ENCODE measurements around the gene GOLGA2. TPM values are rescaled to one million over a fixed set of nuclear protein-coding genes. Genes with fewer than 3 reads are reported as not detected.

GOLGA2 gene
- total RNA-seq, 2 experiments from 2014 or later, result 28.4 to 29.4 TPM

DNA sequence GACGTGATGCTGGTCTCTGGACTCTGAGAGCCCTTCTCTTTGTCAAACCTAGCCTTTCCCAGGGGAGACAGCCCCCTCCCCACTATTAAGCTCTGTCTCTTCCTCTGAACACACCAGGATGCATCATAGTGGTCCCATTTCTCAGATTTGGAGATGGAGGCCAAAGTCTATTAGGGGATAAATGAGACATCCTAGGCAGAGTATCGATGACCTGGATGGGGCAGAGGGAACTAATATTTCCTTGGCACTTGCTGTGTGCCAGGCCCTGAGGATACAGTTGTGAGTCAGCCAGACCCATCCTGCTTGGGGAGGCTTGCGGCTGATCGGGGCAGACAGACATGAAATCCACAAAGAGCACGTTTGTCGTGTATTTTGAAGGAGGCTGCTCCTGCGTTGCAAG lies 67.4 kb downstream of the GOLGA2 start:
- no peak overlapping the region for H3K27ac Mint-ChIP-seq
- no peak for DNase-seq
- CTCF ChIA-PET, result no interaction called here

DNA sequence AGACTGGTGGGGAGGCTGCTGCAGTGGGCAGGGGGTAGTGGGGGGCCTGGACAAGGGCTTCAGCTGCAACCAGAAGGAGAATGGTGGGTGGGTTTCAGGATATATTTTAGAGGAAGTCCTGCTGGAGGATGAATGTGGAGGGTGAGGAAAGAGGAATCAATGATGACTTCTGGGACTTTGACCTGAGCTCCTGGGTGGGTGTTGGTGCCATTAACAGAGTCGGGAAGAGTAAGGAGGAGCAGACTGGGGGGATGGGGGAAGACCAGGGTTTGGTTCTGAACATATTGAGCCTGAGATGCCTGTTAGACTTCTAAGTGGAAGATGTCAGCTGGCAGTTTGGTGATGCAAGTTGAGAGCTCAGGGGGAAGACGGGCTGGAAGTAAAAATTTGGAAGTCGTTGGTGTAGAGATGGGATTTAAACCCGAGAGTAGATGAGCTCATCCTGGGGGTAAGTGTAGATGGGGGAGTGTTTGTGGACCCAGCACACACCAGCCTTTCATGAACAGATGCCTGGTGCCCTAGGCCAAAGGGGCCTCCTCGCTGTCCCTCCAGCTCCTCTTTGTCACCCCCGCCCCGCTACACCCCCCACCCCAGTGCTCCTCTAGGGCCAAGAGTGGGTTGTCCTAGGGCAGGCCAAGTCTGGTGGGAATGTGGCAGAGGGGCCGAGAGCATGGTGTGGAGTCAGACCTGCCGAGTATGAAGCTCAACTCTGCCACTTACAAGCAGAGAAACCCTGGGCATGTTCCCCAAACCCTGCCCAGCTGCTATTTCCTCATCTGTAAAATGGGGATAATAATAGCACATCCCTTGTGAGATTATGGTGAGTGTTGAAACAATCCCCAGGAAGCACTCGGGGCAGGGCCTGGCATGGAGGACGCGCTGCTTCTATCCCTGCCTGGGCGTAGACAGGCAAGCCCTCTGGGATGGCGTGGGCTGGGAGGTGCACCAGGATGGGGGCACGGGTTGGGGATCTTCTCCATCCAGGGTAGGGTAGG lies 68.6 kb downstream of the GOLGA2 start:
- CTCF ChIA-PET, result interaction anchor here (0.8 to 1.9 kb wide), 4 partner anchors 9 to 20 kb away, joined by 3 to 7 read pairs (median 4); no protein-coding TSS in a partner anchor
- Mint-ChIP-seq H3K27ac (no peak overlapping the region), H3K27me3 (peaks cover 12% of the 10 kb centered on the region), H3K36me3 (ENCODE audit: low read depth) (no peaks in the 10 kb centered on the region), H3K9me3 (ENCODE audit: low read depth) (no peaks in the 10 kb centered on the region), H3K4me1 (peaks cover 12% of the 10 kb centered on the region), H3K4me3 (no peak overlapping the region)
- no peak for ATAC-seq
- intact Hi-C loops (cut with DNase I, micrococcal nuclease), result no loop called here
- POLR2A ChIA-PET, result interaction anchor here (0.7 kb wide), 1 partner anchor 17 kb away, joined by 3 read pairs; no protein-coding TSS in a partner anchor
- DNase-seq, result no peak

More for the DNA sequence above, 67.4 kb downstream of the GOLGA2 start:
- Mint-ChIP-seq H3K9me3 (ENCODE audit: low read depth) (no peaks in the 10 kb centered on the region), H3K4me3 (no peak overlapping the region), H3K4me1 (peaks cover 5% of the 10 kb centered on the region), H3K36me3 (ENCODE audit: low read depth) (no peaks in the 10 kb centered on the region), H3K27me3 (peaks cover 13% of the 10 kb centered on the region)
- POLR2A ChIA-PET, result no interaction called here
- ATAC-seq, result no peak
- intact Hi-C loops (cut with DNase I, micrococcal nuclease), result no loop called here

DNA sequence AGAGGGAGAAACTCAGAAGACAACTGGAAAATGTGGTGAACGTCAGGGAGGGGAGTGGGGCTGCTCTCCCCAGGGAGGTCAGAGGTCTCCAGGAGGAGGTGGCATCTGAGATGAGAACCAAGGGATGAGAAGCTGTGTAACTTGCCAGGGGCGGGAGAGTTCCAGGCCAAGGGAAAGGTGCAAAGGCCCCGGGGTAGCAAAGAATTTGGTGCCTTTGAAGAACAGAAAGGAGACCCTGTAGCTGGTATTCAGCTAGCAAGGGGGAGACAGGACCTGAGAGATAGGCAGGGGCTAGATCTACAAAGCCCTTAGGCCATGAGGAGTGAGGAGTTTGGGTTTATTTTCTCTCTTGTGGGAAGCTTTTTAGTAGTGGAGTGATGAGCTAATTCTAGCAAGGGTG lies 69.3 kb downstream of the GOLGA2 start:
- no peak for ATAC-seq
- no peaks in the 10 kb centered on the region for H3K9me3 Mint-ChIP-seq (ENCODE audit: low read depth)
- no peak overlapping the region for H3K27ac Mint-ChIP-seq
- CTCF ChIA-PET, result interaction anchor here (0.8 to 1.9 kb wide), 4 partner anchors 10 to 19 kb away, joined by 3 to 7 read pairs (median 4); no protein-coding TSS in a partner anchor
- H3K27me3 Mint-ChIP-seq, result peaks cover 11% of the 10 kb centered on the region
- no peak overlapping the region for H3K4me3 Mint-ChIP-seq
- POLR2A ChIA-PET, result interaction anchor here (0.7 kb wide), 1 partner anchor 17 kb away, joined by 3 read pairs; no protein-coding TSS in a partner anchor
- H3K36me3 Mint-ChIP-seq (ENCODE audit: low read depth), result no peaks in the 10 kb centered on the region
- H3K4me1 Mint-ChIP-seq, result peaks cover 12% of the 10 kb centered on the region
- intact Hi-C loops (cut with DNase I, micrococcal nuclease), result no loop called here
- DNase-seq, result no peak

Small RNAs within 50 kb of the gene (microRNA-seq; reads per million reads assigned to microRNA genes)
- 35.6 reads per million, percentile 51 among the genes with 10 or more reads in this experiment for gene MIR199B (ENCODE audit: borderline replicate concordance)
- not detected for gene MIR3154 (ENCODE audit: borderline replicate concordance)

Other genes with a start within 250 kb of the GOLGA2 start
- gene NAIF1, start 208.7 kb downstream of the GOLGA2 start, total RNA-seq, result 10 to 100 TPM; 11.3 to 13.7 TPM
- 10 to 100 TPM in 1 of 2 experiments, 1 to 10 TPM in 1; 6.9 to 10.8 TPM for gene SLC25A25, start 207.8 kb downstream of the GOLGA2 start, total RNA-seq
- 10 to 100 TPM; 47.7 to 48.5 TPM for gene PTGES2, start 148.3 kb downstream of the GOLGA2 start, total RNA-seq
- not detected for gene LCN2, start 126.6 kb downstream of the GOLGA2 start, total RNA-seq
- 10 to 100 TPM; 64.4 to 68.5 TPM for gene BBLN, start 115.7 kb downstream of the GOLGA2 start, total RNA-seq
- gene CIZ1, start 84.4 kb downstream of the GOLGA2 start, total RNA-seq, result 100 to 1,000 TPM in 1 of 2 experiments, 10 to 100 TPM in 1; 79.5 to 110 TPM
- under 1 TPM; 0.50 to 0.72 TPM for gene DNM1, start 72.6 kb downstream of the GOLGA2 start, total RNA-seq
- gene SWI5, start 269 bp upstream of the GOLGA2 start, total RNA-seq, result 10 to 100 TPM; 13.1 to 14.1 TPM
- gene TRUB2, start 46.4 kb upstream of the GOLGA2 start, total RNA-seq, result 10 to 100 TPM; 29.5 to 37.5 TPM
- gene COQ4, start 46.8 kb upstream of the GOLGA2 start, total RNA-seq, result 10 to 100 TPM; 32.1 to 38.8 TPM
- 10 to 100 TPM in 1 of 2 experiments, 1 to 10 TPM in 1; 8.4 to 10.2 TPM for gene SLC27A4, start 64.5 kb upstream of the GOLGA2 start, total RNA-seq
- 10 to 100 TPM; 39.9 to 56.1 TPM for gene URM1, start 95.4 kb upstream of the GOLGA2 start, total RNA-seq
- under 1 TPM; 0.75 to 0.79 TPM for gene CERCAM, start 144.8 kb upstream of the GOLGA2 start, total RNA-seq
- 10 to 100 TPM; 73.5 to 86.4 TPM for gene ODF2, start 180.0 kb upstream of the GOLGA2 start, total RNA-seq
- 10 to 100 TPM; 52.5 to 54.4 TPM for gene GLE1, start 228.7 kb upstream of the GOLGA2 start, total RNA-seq